ENCODE results near the gene HOXD11.

Gene HOXD11

DNA sequence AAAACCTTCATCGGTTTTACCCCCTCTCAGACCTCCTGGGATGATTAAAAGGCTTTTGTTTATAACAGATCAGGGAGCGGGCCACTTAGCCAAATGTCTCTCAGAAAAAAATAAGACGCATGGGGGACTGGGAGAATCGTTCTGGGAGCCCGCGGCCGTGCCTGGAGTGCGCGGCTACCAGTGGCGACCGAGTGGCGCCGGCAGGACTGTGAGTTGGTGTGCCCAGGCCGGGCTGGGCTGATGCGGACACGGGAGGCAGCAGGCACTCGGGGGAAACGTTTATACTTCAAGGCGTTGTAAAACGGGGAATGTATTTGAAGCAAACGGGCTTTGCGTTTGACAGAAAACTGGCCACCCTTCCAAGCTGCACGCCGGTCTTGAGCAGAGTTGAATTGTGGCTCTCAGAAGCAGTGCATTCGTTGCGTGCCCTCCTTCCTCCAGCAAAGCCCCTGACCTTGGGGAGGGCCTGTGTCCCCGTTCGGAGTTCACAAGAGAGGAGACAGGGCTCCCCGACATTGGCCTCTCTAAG, 4.8 kb downstream of the HOXD11 start:
- TF ChIP-seq CTCF (IDR thresholded peaks at IDR 0.05; ENCODE audit: extremely low read depth, missing control alignments): no peak
- no peak for DNase-seq (ENCODE audit: low spot score)

- DNase-seq (ENCODE audit: low spot score): no peak
- TF ChIP-seq CTCF (IDR thresholded peaks at IDR 0.05; ENCODE audit: extremely low read depth, missing control alignments): no peak
These were observed 5.6 kb downstream of the HOXD11 start for GRCh38 chr2:176112375-176113302.

- TF ChIP-seq CTCF (IDR thresholded peaks at IDR 0.05; ENCODE audit: extremely low read depth, missing control alignments): no peak
- DNase-seq (ENCODE audit: low spot score): no peak
These were observed 7.2 kb downstream of the HOXD11 start for GRCh38 chr2:176114120-176114929.

GRCh38 chr2:176114930-176115625, 8.0 kb downstream of the HOXD11 start:
- no peak for DNase-seq (ENCODE audit: low spot score)
- TF ChIP-seq CTCF (IDR thresholded peaks at IDR 0.05; ENCODE audit: extremely low read depth, missing control alignments): no peak

DNA sequence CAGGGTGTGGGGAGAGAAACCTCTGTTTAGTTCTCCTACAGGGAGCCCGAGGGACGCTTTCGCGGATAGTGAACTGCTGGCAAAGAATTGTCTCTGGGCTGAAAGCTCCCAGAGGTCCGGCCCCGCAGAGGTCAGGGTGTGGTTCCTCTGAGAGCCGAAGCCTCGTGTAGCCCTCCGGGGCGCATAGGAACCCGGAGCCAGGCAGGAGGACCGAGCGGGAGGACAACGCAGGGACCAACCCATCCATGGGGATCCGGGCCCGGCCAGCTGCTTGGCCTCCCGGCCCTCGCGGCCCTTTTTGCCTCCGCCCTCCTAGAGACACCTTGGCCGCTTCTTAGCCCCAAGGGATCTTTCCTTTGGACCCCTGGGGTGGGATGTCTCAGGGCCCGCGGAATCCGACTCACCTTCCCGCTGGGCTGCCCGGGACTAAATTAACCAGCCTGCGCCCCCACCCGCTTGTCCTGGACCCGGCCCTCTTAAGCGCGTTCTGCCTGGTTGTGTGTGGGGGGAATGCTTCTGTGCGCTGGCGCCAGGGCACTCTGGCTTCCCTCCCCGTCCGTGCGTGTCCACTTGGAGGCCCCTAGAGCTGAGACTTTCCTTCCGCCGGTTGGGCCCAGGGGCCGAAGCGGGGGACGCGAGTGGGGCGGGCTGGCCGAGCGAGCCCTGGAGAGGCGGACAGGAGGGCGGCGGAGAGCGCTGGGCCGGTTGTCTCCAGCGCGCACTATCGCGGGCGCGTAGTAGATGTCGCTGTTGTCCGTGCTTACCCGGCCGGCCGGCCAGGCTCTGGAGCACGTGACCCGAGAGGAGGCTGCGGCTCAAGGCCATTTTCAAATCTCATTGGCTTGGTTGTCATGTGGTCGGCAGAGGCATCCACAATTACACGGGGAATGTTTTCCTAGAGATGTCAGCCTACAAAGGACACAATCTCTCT, 9.1 kb downstream of the HOXD11 start, which contains the start of gene HOXD10:
Gene HOXD10 (plus strand): TSS at position 896 of the 931 bp plus-strand sequence. CDS start 56 bp downstream, outside the sequence.
- TF ChIP-seq CTCF (IDR thresholded peaks at IDR 0.05; ENCODE audit: extremely low read depth, missing control alignments): no peak
- no peak for DNase-seq (ENCODE audit: low spot score)

DNA sequence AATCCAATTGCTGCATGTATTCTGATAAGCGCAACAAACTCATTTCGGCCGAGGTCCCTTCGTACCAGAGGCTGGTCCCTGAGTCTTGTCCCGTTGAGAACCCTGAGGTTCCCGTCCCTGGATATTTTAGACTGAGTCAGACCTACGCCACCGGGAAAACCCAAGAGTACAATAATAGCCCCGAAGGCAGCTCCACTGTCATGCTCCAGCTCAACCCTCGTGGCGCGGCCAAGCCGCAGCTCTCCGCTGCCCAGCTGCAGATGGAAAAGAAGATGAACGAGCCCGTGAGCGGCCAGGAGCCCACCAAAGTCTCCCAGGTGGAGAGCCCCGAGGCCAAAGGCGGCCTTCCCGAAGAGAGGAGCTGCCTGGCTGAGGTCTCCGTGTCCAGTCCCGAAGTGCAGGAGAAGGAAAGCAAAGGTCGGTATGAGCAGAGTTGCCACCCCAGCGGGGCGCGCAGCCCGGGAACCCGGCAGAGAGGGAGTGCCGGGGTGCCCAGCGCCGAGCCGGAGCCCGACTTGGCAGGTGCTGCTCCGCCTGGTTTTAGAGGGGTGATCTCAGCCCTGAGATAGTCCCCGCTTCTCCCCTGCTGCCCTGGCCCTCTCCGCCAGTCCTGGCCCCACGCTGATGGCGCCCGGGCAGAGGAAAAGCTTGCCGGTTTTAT, 10.2 kb downstream of the HOXD11 start:
- no peak for TF ChIP-seq CTCF (IDR thresholded peaks at IDR 0.05; ENCODE audit: extremely low read depth, missing control alignments)
- no peak for DNase-seq (ENCODE audit: low spot score)

Measured in GM20000 (cell line).